Naive B cell (primary cell): Measurements from ENCODE around the gene MYBBP1A. TPM values are rescaled to one million over a fixed set of nuclear protein-coding genes. Genes with fewer than 3 reads are reported as not detected.
A peak's percentile ranks its signal among the peaks of the same experiment; 100 is the strongest.
"Not testable (repeated sequence)": the region's sequence is repeated elsewhere in the genome, so short reads cannot be mapped to it uniquely, and the experiment has no call there.

ENCODE experiments used
- ATAC-seq, 2 donors: fragments of 150-1000 bp; cut with Tn5 transposase; 2 replicates each; pipeline ENCODE4 v1.10.0; 2021; ENCODE audit warnings: low read depth in 2 of 2, mild to moderate bottlenecking in 2 of 2, moderate library complexity in 2 of 2
- DNase-seq: peaks from one replicate; pipeline ENCODE4 v3.0.0; 2022
- H3K27ac Mint-ChIP-seq, 6 donors: one replicate each; pipeline ENCODE4 v1.8.0; 2020 to 2022; ENCODE audit warnings: mild to moderate bottlenecking in 6 of 6, mixed read lengths in 6 of 6, moderate library complexity in 5 of 6, inconsistent platforms in 2 of 6
- H3K27me3 Mint-ChIP-seq, 3 donors: one replicate each; pipeline ENCODE4 v1.8.0; 2021 to 2022; ENCODE audit warnings: mixed read lengths in 3 of 3, mild to moderate bottlenecking in 1 of 3
- H3K36me3 Mint-ChIP-seq, 2 donors: one replicate each; pipeline ENCODE4 v1.8.0; 2020 to 2022; ENCODE audit warnings: mixed read lengths in 2 of 2, inconsistent platforms in 1 of 2, mild to moderate bottlenecking in 1 of 2
- H3K4me1 Mint-ChIP-seq, 3 donors: one replicate each; pipeline ENCODE4 v1.8.0; 2020 to 2022; ENCODE audit warnings: mixed read lengths in 3 of 3, inconsistent platforms in 1 of 3, mild to moderate bottlenecking in 1 of 3, moderate library complexity in 1 of 3
- H3K4me3 Mint-ChIP-seq, 8 donors: one replicate each; pipeline ENCODE4 v1.8.0; 2020 to 2022; ENCODE audit warnings: mild to moderate bottlenecking in 8 of 8, mixed read lengths in 8 of 8, moderate library complexity in 8 of 8, inconsistent platforms in 2 of 8
- H3K9me3 Mint-ChIP-seq, 7 donors: one replicate each; pipeline ENCODE4 v1.8.0; 2020 to 2022; ENCODE audit warnings: mixed read lengths in 7 of 7, mild to moderate bottlenecking in 5 of 7, inconsistent platforms in 2 of 7, moderate library complexity in 1 of 7
- polyA plus RNA-seq, 6 donors: library from polyadenylated mRNA; unstranded; fragments of 300-500 nt; fragmentation: Illumina TruSeq; gene quantifications; one replicate each; pipeline ENCODE4 v1.2.3, GENCODE V29; 2021; ENCODE audit warnings: low read depth in 6 of 6

The MYBBP1A gene
- polyA plus RNA-seq, 6 donors from 2014 or later = 0.24 to 28.7 (median 13.4) TPM

GRCh38 chr17:4586043-4586442 is 30.9 kb upstream of the MYBBP1A start:
- ATAC-seq (no peak), DNase-seq (no peak)
- Mint-ChIP-seq H3K4me3 (peak overlapping the region in 6 of 8 donors; percentile 20 to 72 (median 48)), H3K4me1 (peaks cover 6 to 7% (median 7%) of the 10 kb centered on the region in 3 donors), H3K27me3 (peaks cover 16 to 87% (median 65%) of the 10 kb centered on the region in 3 donors), H3K27ac (peak overlapping the region in 1 of 6 donors; percentile 15), H3K36me3 (no peaks in the 10 kb centered on the region), H3K9me3 (no peaks in the 10 kb centered on the region)

GRCh38 chr17:4585638-4585994 is 30.4 kb upstream of the MYBBP1A start:
- no peak for ATAC-seq
- Mint-ChIP-seq H3K4me3 (peak overlapping the region in 6 of 8 donors; percentile 25 to 81 (median 70)), H3K4me1 (peaks cover 6 to 7% (median 7%) of the 10 kb centered on the region in 3 donors), H3K27ac (no peak overlapping the region), H3K36me3 (no peaks in the 10 kb centered on the region), H3K9me3 (no peaks in the 10 kb centered on the region), H3K27me3 (peaks cover 19 to 86% (median 65%) of the 10 kb centered on the region in 3 donors)
- no peak for DNase-seq

- Mint-ChIP-seq H3K4me3 (peak overlapping the region; percentile 27 to 81 (median 70)), H3K36me3 (no peaks in the 10 kb centered on the region), H3K27ac (no peak overlapping the region), H3K27me3 (peaks cover 19 to 84% (median 63%) of the 10 kb centered on the region in 3 donors), H3K4me1 (peaks cover 6 to 7% (median 7%) of the 10 kb centered on the region in 3 donors), H3K9me3 (no peaks in the 10 kb centered on the region)
- no peak for ATAC-seq
- DNase-seq = no peak
These were observed 29.9 kb upstream of the MYBBP1A start for GRCh38 chr17:4584917-4585637.

GRCh38 chr17:4584101-4584916 is 29.1 kb upstream of the MYBBP1A start, which contains the start of gene SMTNL2:
Gene SMTNL2 (plus strand): TSS chr17:4584529. CDS start chr17:4584606, 77 bp downstream.
- Mint-ChIP-seq H3K4me1 (peaks cover 6 to 7% (median 7%) of the 10 kb centered on the region in 3 donors), H3K9me3 (no peaks in the 10 kb centered on the region), H3K27ac (peak within 1 kb of the TSS in 1 of 6 donors; percentile 40), H3K27me3 (peaks cover 19 to 84% (median 67%) of the 10 kb centered on the region in 3 donors), H3K4me3 (peak within 1 kb of the TSS; percentile 27 to 92 (median 85)), H3K36me3 (no peaks in the 10 kb centered on the region)
- ATAC-seq (peak; percentile 58 to 64), DNase-seq (no peak)

GRCh38 chr17:4583782-4584100 is 28.6 kb upstream of the MYBBP1A start:
- ATAC-seq = peak; percentile 67 to 75
- H3K27me3 Mint-ChIP-seq = peaks cover 19 to 78% (median 67%) of the 10 kb centered on the region in 3 donors
- H3K4me1 Mint-ChIP-seq = peaks cover 6 to 7% (median 7%) of the 10 kb centered on the region in 3 donors
- peak overlapping the region in 1 of 6 donors; percentile 40 for H3K27ac Mint-ChIP-seq
- H3K9me3 Mint-ChIP-seq = no peaks in the 10 kb centered on the region
- DNase-seq = no peak
- peak overlapping the region; percentile 24 to 92 (median 85) for H3K4me3 Mint-ChIP-seq
- H3K36me3 Mint-ChIP-seq = no peaks in the 10 kb centered on the region

GRCh38 chr17:4583206-4583605 is 28.0 kb upstream of the MYBBP1A start:
- ATAC-seq (no peak), DNase-seq (no peak)
- peaks cover 6 to 7% (median 7%) of the 10 kb centered on the region in 3 donors for H3K4me1 Mint-ChIP-seq
- peaks cover 19 to 73% (median 67%) of the 10 kb centered on the region in 3 donors for H3K27me3 Mint-ChIP-seq
- no peaks in the 10 kb centered on the region for H3K9me3 Mint-ChIP-seq
- H3K27ac Mint-ChIP-seq = no peak overlapping the region
- H3K4me3 Mint-ChIP-seq = peak overlapping the region; percentile 24 to 90 (median 71)
- no peaks in the 10 kb centered on the region for H3K36me3 Mint-ChIP-seq

- peak overlapping the region in 1 of 6 donors; percentile 32 for H3K27ac Mint-ChIP-seq
- H3K36me3 Mint-ChIP-seq = no peaks in the 10 kb centered on the region
- ATAC-seq (no peak), DNase-seq (no peak)
- peaks cover 19 to 68% (median 67%) of the 10 kb centered on the region in 3 donors for H3K27me3 Mint-ChIP-seq
- H3K4me3 Mint-ChIP-seq = peak overlapping the region in 2 of 8 donors; percentile 15 to 53
- H3K9me3 Mint-ChIP-seq = no peaks in the 10 kb centered on the region
- H3K4me1 Mint-ChIP-seq = peaks cover 6 to 7% (median 7%) of the 10 kb centered on the region in 3 donors
These were observed 27.5 kb upstream of the MYBBP1A start for GRCh38 chr17:4582691-4583090.

GRCh38 chr17:4582101-4582501 is 26.9 kb upstream of the MYBBP1A start:
- H3K4me3 Mint-ChIP-seq = peak overlapping the region in 1 of 8 donors; percentile 74
- H3K36me3 Mint-ChIP-seq = no peaks in the 10 kb centered on the region
- DNase-seq (no peak), ATAC-seq (no peak)
- H3K4me1 Mint-ChIP-seq = peaks cover 6 to 7% (median 7%) of the 10 kb centered on the region in 3 donors
- H3K27ac Mint-ChIP-seq = no peak overlapping the region
- no peaks in the 10 kb centered on the region for H3K9me3 Mint-ChIP-seq
- peaks cover 19 to 66% (median 65%) of the 10 kb centered on the region in 3 donors for H3K27me3 Mint-ChIP-seq

GRCh38 chr17:4580291-4580690 is 25.1 kb upstream of the MYBBP1A start:
- ATAC-seq = no peak
- H3K36me3 Mint-ChIP-seq = no peaks in the 10 kb centered on the region
- H3K9me3 Mint-ChIP-seq = no peaks in the 10 kb centered on the region
- no peak for DNase-seq
- H3K27ac Mint-ChIP-seq = no peak overlapping the region
- H3K4me1 Mint-ChIP-seq = peaks cover 6 to 7% (median 7%) of the 10 kb centered on the region in 3 donors
- peaks cover 13 to 57% (median 51%) of the 10 kb centered on the region in 3 donors for H3K27me3 Mint-ChIP-seq
- H3K4me3 Mint-ChIP-seq = no peak overlapping the region

- no peaks in the 10 kb centered on the region for H3K9me3 Mint-ChIP-seq
- H3K4me1 Mint-ChIP-seq = peaks cover 6 to 7% (median 7%) of the 10 kb centered on the region in 3 donors
- peaks cover 13 to 59% (median 54%) of the 10 kb centered on the region in 3 donors for H3K27me3 Mint-ChIP-seq
- no peaks in the 10 kb centered on the region for H3K36me3 Mint-ChIP-seq
- H3K4me3 Mint-ChIP-seq = no peak overlapping the region
- no peak overlapping the region for H3K27ac Mint-ChIP-seq
- DNase-seq = no peak
- no peak for ATAC-seq
These were observed 24.5 kb upstream of the MYBBP1A start for GRCh38 chr17:4579678-4580077.

- peaks cover 13 to 52% (median 47%) of the 10 kb centered on the region in 3 donors for H3K27me3 Mint-ChIP-seq
- H3K36me3 Mint-ChIP-seq, H3K27ac Mint-ChIP-seq, ATAC-seq, H3K4me3 Mint-ChIP-seq, H3K4me1 Mint-ChIP-seq, H3K9me3 Mint-ChIP-seq, DNase-seq: not testable (repeated sequence)
These were observed 23.2 kb upstream of the MYBBP1A start for GRCh38 chr17:4578349-4578748.

- no peaks in the 10 kb centered on the region for H3K36me3 Mint-ChIP-seq
- no peak overlapping the region for H3K4me3 Mint-ChIP-seq
These were observed 22.3 kb upstream of the MYBBP1A start for GRCh38 chr17:4577386-4577993.

GRCh38 chr17:4576729-4577322 is 21.6 kb upstream of the MYBBP1A start:
- DNase-seq = no peak
- H3K27ac Mint-ChIP-seq = no peak overlapping the region
- no peak overlapping the region for H3K4me3 Mint-ChIP-seq
- no peaks in the 10 kb centered on the region for H3K4me1 Mint-ChIP-seq
- no peaks in the 10 kb centered on the region for H3K9me3 Mint-ChIP-seq
- no peaks in the 10 kb centered on the region for H3K36me3 Mint-ChIP-seq
- no peak for ATAC-seq
- peaks cover 8 to 41% (median 32%) of the 10 kb centered on the region in 3 donors for H3K27me3 Mint-ChIP-seq

More at GRCh38 chr17:4577386-4577993, 22.3 kb upstream of the MYBBP1A start:
- Mint-ChIP-seq H3K27ac (no peak overlapping the region), H3K4me1 (no peaks in the 10 kb centered on the region), H3K9me3 (no peaks in the 10 kb centered on the region), H3K27me3 (peaks cover 8 to 47% (median 39%) of the 10 kb centered on the region in 3 donors)
- ATAC-seq (no peak), DNase-seq (no peak)
